SW 1271 (cell line): ENCODE measurements around the gene CCR2.
"Not testable (repeated sequence)": the region's sequence is repeated elsewhere in the genome, so short reads cannot be mapped to it uniquely, and the experiment has no call there.

Experiments used
- DNase-seq, 2 experiments: peaks; one replicate each; lab custom pipeline; 2025; lab: John Stamatoyannopoulos, UW

Gene CCR2

GRCh38 chr3:46353647-46354410, at the start of gene CCR2:
Gene CCR2, plus strand, starts transcription at chr3:46354111. Its CDS starts 3,417 bp downstream, at chr3:46357528.
- DNase-seq, result no peak

- no peak for DNase-seq
These were observed 49.2 kb upstream of the CCR2 start for GRCh38 chr3:46304739-46305138.

- no peak for DNase-seq
These were observed 40.9 kb upstream of the CCR2 start for GRCh38 chr3:46312991-46313390.

- DNase-seq, result no peak
These were observed 39.4 kb upstream of the CCR2 start for GRCh38 chr3:46314517-46314916.

- no peak for DNase-seq
These were observed 37.7 kb upstream of the CCR2 start for GRCh38 chr3:46316206-46316605.

GRCh38 chr3:46318207-46318927, 35.5 kb upstream of the CCR2 start:
- no peak for DNase-seq

GRCh38 chr3:46321461-46322104, 32.3 kb upstream of the CCR2 start:
- no peak for DNase-seq

- DNase-seq, result no peak
These were observed 29.9 kb upstream of the CCR2 start for GRCh38 chr3:46324036-46324435.

- DNase-seq, result no peak
These were observed 28.1 kb upstream of the CCR2 start for GRCh38 chr3:46325645-46326300.

- DNase-seq, result not testable (repeated sequence)
These were observed 23.2 kb upstream of the CCR2 start for GRCh38 chr3:46330676-46331075.

GRCh38 chr3:46334741-46335478, 19.0 kb upstream of the CCR2 start:
- no peak for DNase-seq

GRCh38 chr3:46335541-46335940, 18.4 kb upstream of the CCR2 start:
- no peak for DNase-seq

- no peak for DNase-seq
These were observed 16.0 kb upstream of the CCR2 start for GRCh38 chr3:46337911-46338310.

GRCh38 chr3:46338840-46339239, 15.1 kb upstream of the CCR2 start:
- DNase-seq, result no peak

- DNase-seq, result no peak
These were observed 9.4 kb upstream of the CCR2 start for GRCh38 chr3:46344476-46344875.

- no peak for DNase-seq
These were observed 5.0 kb upstream of the CCR2 start for GRCh38 chr3:46348823-46349482.

- no peak for DNase-seq
These were observed 4.2 kb upstream of the CCR2 start for GRCh38 chr3:46349484-46350261.

GRCh38 chr3:46350262-46350565, 3.7 kb upstream of the CCR2 start:
- DNase-seq, result no peak

GRCh38 chr3:46351646-46352045, 2.3 kb upstream of the CCR2 start:
- no peak for DNase-seq

- no peak for DNase-seq
These were observed 821 bp upstream of the CCR2 start for GRCh38 chr3:46353090-46353489.

GRCh38 chr3:46354478-46354877, 567 bp downstream of the CCR2 start:
- DNase-seq, result no peak
